Neural cell (in vitro differentiated cells): ENCODE results near the gene RHEX.

Experiments used
- CTCF ChIP-seq: fragments of 450-650 bp; IDR thresholded peaks from 2 replicates; pipeline ENCODE4 v1.5.1; 2014; ENCODE audit warnings: antibody characterized with exemption, mild to moderate bottlenecking, moderate library complexity; ENCODE audit not compliant: poor library complexity, severe bottlenecking
- EZH2 ChIP-seq: fragments of 200-600, 300-800 bp; shearing (Covaris generic), sonication (generic); IDR thresholded peaks from 2 replicates; pipeline ENCODE4 v1.6.1; 2014; ENCODE audit warnings: antibody characterized with exemption, low read length, borderline replicate concordance, mild to moderate bottlenecking; ENCODE audit not compliant: insufficient read depth, poor library complexity, severe bottlenecking
- POLR2AphosphoS5 ChIP-seq: IDR thresholded peaks from 2 replicates; pipeline ENCODE4 v1.6.1; 2012

DNA sequence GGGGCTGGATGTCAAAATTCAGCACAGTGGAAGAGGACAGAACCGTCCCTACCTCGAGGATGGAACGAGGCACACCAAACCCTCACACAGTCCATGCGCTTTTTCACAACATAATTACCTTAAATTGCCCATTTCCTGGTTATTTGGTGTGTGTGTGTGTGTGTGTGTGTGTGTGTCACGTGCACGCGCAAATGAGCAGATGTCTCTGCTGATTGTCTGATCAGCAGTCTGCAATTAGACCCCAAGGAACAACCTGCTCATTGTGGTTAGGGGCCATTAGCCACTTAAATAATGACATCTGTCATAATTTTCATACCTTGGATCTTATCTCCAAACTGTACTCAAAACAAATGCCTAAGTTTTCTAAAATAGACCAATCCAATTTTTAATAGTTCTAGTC lies 41.1 kb downstream of the RHEX start:
- no peak for TF ChIP-seq CTCF
- TF ChIP-seq POLR2AphosphoS5 = no peak
- TF ChIP-seq EZH2 = no peak
